Activated naive CD4-positive, alpha-beta T cell treated with anti-CD3 and anti-CD28 coated beads, Interleukin-2, amount 50 U/mL, for 16 hours (primary cell): ENCODE measurements around the gene PGA3.
"Not testable (repeated sequence)": the region's sequence is repeated elsewhere in the genome, so short reads cannot be mapped to it uniquely, and the experiment has no call there.

ENCODE experiments used
- DNase-seq: peaks from one replicate; pipeline ENCODE4 v3.0.0-alpha.2; 2020

Gene PGA3

DNA sequence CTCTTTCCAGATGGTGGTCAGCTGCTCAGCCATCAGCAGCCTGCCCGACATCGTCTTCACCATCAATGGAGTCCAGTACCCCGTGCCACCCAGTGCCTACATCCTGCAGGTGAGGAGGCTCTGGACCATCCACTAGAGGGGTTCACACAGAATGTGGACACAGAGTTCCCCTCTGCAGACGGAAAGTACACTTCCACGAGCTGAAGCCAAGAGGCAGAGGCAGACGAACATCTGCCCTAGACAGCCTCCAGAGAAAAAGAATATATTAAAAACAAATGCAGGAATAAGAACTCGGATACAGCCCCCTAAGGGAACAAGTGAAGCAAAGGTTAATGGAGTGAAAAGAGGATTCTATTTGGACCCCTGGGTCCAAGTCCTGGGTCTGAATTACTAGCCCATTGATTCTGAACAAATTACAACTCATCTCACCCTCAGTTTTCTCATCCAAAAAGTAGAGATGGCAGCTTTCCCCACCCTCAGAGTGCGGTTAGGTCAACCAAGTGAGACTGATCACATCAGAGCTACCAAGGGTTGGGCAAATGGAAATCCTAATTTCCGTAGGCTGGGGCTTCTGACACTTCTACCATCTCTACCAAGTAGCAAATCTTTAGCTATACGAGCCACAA lies 8.1 kb downstream of the PGA3 start:
- not testable (repeated sequence) for DNase-seq

DNA sequence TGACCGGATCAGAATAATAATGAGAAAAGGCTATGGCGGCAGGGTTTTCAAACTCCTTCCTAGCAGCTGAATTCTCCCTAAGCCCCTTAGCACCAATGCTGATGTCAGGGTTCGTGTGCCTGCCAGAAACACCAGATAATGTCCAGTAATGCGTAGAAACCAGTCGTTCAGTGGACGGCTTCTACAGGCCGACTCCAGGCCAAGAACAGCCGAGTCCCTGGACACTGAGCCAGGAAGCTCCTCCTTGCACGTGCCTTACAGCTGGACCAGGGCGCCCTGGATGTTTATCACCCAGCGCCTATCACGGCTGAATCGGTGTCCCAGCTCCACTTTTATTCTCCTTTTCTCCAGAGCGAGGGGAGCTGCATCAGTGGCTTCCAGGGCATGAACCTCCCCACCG lies 8.9 kb downstream of the PGA3 start:
- DNase-seq = not testable (repeated sequence)

DNA sequence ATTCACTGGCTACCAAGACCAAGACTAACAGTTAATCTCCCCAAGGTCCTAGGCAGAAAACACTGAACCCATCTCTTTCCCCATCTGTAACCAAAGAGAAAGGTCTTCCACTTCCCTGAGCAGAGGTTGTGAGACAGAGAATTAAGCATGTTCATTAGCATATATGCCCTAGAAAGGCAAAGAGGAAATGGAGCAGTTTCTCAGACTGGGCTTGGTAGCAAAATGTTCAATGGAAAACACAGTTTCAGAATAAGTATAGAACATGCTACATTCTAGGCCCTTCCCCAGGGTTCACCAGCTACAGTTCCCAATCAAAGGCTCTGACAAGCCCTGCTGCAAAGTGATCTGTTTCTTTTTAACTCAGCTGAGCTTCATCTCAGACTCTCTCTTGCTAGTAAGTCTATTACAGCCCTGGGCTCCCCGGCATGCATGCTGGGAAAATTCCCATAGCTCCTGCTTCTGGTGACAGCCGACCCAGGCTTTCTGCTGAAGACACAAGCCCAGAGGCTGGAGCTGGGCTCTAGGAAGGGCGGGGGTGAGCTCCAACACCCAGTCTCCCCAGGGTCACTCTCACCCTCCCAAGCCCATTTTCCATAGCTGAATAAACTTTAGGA lies 10.5 kb downstream of the PGA3 start:
- not testable (repeated sequence) for DNase-seq

DNA sequence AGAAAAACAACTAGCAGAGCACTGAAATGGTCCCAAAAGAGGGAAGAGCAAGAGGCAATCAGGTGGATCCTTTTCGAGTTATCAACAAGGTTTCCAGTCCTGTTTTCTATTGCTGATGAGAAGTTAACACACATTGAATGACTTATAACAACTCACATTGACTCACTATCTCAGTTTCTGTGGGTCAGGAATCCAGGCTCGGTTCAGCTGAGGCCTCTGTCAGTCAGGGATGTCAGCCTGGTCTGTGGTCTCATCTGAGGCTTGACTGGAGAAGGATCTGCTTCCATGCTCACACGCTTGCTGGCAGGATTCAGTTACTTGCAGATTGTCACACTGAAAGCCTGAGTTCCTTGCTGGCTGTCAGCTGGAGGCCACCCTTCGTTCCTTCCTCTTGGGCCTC lies 15.0 kb downstream of the PGA3 start:
- DNase-seq = not testable (repeated sequence)

DNA sequence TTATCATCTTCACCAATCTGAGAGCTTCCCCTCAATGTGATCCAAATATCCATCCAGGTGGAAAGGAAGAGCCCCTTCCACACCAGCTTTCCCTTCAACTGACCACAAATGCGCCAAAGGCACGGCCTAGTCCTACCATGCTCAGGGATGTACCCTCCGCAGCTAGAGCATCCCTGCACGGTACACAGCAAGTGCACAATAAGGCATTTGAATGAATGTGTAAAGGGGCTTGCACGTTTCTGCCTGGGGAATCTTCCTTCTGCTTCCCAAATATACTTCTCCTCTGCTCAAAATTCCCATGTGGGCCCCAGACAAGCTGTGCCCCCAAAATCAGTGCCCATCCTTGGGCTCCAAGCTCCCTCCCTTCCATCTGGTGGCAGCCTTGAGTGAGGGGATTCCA lies 15.7 kb downstream of the PGA3 start:
- DNase-seq = not testable (repeated sequence)

DNA sequence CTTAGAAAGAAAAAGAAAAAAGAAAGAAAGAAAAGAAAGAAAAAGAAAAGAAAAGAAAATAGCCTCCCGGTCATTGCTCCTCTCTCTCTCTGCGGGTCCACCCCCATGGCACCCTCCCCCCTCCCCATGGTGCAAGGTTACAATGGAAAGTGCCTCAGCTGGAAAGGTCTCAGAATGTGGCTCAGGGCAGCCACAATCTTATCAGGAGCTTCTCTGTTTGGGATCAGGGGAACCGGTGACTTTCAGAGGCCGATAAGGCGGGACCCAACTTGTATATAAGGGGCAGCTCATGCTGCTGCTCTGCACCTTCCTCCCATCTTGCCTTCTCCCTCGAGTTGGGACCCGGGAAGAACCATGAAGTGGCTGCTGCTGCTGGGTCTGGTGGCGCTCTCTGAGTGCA lies 18.7 kb downstream of the PGA3 start, which contains the start of gene PGA4:
Gene PGA4 (plus strand): TSS at position 301 of the 400 bp plus-strand sequence. CDS start 54 bp downstream, at position 355.
- not testable (repeated sequence) for DNase-seq

DNA sequence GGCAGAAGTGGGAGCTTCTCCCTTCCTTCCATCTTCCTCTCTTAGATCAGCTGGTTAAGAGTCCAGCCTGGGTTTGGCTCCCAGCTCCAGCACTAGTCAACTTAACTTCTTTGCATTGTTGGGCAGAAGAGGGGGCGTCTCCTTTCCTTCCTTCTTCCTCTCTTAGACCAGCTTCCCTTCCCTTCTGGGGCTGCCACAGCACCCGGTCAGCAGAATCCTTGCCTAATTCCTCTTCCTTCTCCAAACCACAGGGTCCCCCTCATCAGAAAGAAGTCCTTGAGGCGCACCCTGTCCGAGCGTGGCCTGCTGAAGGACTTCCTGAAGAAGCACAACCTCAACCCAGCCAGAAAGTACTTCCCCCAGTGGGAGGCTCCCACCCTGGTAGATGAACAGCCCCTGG lies 19.4 kb downstream of the PGA3 start:
- DNase-seq = not testable (repeated sequence)

DNA sequence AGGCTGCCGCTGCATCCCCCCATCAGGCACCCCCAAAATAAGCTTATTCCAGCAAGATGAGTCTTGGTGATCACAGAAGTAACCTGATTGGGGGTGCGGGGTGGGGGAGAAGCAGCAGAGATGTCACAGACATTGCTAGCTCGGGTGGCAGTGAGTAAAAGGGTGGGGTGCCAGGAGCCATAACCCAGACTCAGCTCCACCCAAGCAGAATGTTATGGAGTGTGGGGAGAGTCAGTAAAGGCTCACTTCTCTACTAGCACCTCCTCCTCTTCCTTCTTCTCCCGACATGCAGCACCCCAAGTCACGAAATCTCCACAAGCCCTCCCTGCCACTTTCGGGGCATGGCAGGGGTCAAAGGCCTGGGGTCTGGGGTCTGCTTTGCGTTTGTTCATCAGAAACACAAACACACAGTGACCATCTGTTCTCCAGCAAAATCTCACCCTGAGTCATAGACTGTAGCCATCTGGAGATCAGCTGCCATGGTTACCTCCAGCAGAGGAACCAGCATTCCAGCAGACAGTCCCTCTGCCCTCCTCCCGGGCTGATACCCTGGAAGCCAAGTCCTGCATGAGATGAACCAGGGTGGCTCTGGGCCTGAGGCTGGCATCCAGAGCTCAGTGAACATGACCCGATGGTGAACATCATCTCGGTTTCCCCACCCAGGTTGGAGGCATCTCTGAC lies 23.3 kb downstream of the PGA3 start:
- DNase-seq = not testable (repeated sequence)

DNA sequence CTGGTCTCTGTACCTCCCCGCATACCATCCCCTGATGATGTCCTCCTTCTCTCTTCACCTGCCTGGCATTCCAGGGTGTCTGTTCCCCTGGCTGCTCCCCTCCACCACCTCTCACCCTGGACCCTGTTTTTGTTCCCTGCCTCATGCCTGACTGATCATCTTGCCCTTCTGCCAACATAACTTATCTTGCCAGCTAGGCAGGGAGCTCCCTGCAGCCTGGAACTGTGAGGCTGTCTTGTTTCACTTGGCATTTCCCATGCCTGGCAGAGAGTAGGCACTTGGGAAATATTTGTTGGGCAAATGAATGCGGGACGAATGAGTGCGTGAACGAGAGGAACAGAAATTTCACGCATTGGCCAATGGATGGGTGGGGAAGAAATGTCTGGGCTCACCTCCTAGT lies 26.1 kb downstream of the PGA3 start:
- not testable (repeated sequence) for DNase-seq

DNA sequence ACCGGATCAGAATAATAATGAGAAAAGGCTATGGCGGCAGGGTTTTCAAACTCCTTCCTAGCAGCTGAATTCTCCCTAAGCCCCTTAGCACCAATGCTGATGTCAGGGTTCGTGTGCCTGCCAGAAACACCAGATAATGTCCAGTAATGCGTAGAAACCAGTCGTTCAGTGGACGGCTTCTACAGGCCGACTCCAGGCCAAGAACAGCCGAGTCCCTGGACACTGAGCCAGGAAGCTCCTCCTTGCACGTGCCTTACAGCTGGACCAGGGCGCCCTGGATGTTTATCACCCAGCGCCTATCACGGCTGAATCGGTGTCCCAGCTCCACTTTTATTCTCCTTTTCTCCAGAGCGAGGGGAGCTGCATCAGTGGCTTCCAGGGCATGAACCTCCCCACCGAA lies 27.7 kb downstream of the PGA3 start:
- DNase-seq = not testable (repeated sequence)

DNA sequence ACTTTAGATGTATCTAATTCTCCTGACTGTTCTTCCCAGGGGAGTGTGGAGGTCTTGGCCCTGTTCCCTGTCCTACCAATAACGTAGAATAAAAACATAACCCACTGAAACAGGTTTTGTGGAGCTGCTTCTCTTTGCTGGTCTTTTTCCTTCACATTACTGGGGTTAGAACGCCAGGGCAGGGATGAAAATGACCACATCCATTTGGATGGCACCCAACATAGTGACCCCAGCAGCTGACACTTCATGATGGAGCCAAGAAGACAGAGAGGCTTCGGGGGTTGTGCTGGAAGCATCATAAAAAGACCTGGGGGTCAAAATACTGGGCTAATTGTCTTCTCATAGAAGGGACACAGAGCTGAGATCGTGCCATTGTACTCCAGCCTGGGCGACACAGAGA lies 28.3 kb downstream of the PGA3 start:
- DNase-seq = not testable (repeated sequence)

DNA sequence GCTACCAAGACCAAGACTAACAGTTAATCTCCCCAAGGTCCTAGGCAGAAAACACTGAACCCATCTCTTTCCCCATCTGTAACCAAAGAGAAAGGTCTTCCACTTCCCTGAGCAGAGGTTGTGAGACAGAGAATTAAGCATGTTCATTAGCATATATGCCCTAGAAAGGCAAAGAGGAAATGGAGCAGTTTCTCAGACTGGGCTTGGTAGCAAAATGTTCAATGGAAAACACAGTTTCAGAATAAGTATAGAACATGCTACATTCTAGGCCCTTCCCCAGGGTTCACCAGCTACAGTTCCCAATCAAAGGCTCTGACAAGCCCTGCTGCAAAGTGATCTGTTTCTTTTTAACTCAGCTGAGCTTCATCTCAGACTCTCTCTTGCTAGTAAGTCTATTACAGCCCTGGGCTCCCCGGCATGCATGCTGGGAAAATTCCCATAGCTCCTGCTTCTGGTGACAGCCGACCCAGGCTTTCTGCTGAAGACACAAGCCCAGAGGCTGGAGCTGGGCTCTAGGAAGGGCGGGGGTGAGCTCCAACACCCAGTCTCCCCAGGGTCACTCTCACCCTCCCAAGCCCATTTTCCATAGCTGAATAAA lies 29.3 kb downstream of the PGA3 start:
- not testable (repeated sequence) for DNase-seq

DNA sequence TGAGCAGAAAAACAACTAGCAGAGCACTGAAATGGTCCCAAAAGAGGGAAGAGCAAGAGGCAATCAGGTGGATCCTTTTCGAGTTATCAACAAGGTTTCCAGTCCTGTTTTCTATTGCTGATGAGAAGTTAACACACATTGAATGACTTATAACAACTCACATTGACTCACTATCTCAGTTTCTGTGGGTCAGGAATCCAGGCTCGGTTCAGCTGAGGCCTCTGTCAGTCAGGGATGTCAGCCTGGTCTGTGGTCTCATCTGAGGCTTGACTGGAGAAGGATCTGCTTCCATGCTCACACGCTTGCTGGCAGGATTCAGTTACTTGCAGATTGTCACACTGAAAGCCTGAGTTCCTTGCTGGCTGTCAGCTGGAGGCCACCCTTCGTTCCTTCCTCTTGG lies 33.8 kb downstream of the PGA3 start:
- DNase-seq = not testable (repeated sequence)

DNA sequence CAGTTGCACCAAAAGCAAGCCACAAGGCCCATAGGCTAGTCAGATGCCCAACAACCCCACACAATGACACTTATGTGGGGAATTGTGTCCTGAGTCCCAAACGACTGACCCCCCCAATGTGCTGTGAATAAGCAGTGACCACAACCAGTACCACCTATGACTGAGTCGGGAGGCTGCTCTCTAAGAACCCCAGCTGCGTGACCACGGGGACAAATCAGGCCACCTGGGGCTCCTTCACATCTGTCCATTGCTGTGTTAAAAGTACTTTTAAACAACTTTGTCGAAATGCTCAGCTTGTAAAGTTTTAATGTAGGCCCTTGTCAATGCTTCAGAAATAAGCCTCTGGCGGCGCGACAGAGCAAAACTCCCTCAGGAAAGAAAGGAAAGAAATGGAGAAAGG lies 37.0 kb downstream of the PGA3 start:
- DNase-seq = not testable (repeated sequence)

DNA sequence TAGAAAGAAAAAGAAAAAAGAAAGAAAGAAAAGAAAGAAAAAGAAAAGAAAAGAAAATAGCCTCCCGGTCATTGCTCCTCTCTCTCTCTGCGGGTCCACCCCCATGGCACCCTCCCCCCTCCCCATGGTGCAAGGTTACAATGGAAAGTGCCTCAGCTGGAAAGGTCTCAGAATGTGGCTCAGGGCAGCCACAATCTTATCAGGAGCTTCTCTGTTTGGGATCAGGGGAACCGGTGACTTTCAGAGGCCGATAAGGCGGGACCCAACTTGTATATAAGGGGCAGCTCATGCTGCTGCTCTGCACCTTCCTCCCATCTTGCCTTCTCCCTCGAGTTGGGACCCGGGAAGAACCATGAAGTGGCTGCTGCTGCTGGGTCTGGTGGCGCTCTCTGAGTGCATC lies 37.6 kb downstream of the PGA3 start, which contains the start of gene PGA5:
Gene PGA5 (plus strand): TSS at position 301 of the 400 bp plus-strand sequence. CDS start 52 bp downstream, at position 353.
- DNase-seq = not testable (repeated sequence)

DNA sequence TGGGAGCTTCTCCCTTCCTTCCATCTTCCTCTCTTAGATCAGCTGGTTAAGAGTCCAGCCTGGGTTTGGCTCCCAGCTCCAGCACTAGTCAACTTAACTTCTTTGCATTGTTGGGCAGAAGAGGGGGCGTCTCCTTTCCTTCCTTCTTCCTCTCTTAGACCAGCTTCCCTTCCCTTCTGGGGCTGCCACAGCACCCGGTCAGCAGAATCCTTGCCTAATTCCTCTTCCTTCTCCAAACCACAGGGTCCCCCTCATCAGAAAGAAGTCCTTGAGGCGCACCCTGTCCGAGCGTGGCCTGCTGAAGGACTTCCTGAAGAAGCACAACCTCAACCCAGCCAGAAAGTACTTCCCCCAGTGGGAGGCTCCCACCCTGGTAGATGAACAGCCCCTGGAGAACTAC lies 38.2 kb downstream of the PGA3 start:
- DNase-seq = not testable (repeated sequence)

DNA sequence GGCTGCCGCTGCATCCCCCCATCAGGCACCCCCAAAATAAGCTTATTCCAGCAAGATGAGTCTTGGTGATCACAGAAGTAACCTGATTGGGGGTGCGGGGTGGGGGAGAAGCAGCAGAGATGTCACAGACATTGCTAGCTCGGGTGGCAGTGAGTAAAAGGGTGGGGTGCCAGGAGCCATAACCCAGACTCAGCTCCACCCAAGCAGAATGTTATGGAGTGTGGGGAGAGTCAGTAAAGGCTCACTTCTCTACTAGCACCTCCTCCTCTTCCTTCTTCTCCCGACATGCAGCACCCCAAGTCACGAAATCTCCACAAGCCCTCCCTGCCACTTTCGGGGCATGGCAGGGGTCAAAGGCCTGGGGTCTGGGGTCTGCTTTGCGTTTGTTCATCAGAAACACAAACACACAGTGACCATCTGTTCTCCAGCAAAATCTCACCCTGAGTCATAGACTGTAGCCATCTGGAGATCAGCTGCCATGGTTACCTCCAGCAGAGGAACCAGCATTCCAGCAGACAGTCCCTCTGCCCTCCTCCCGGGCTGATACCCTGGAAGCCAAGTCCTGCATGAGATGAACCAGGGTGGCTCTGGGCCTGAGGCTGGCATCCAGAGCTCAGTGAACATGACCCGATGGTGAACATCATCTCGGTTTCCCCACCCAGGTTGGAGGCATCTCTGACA lies 42.1 kb downstream of the PGA3 start:
- not testable (repeated sequence) for DNase-seq

DNA sequence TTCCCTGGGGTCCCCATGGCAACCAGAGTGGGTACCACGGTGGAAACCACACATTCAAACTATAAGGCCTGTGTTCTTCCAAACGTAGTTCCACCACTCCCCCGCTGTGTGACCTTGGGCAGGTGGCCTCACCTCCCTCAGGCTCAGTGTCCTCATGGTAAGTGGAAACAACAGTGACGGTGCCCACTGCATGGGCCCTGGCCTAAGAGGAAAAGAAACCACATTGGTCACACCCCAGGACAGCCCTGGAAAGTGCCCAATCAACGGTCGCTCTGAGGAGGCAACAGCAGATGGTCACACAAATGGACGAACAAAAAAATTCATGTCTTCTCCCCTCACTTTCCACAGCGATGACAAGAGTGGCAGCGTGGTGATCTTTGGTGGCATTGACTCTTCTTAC lies 44.8 kb downstream of the PGA3 start:
- not testable (repeated sequence) for DNase-seq

DNA sequence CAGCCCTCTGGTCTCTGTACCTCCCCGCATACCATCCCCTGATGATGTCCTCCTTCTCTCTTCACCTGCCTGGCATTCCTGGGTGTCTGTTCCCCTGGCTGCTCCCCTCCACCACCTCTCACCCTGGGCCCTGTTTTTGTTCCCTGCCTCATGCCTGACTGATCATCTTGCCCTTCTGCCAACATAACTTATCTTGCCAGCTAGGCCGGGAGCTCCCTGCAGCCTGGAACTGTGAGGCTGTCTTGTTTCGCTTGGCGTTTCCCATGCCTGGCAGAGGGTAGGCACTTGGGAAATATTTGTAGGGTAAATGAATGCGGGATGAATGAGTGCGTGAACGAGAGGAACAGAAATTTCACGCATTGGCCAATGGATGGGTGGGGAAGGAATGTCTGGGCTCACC lies 45.9 kb downstream of the PGA3 start:
- not testable (repeated sequence) for DNase-seq

DNA sequence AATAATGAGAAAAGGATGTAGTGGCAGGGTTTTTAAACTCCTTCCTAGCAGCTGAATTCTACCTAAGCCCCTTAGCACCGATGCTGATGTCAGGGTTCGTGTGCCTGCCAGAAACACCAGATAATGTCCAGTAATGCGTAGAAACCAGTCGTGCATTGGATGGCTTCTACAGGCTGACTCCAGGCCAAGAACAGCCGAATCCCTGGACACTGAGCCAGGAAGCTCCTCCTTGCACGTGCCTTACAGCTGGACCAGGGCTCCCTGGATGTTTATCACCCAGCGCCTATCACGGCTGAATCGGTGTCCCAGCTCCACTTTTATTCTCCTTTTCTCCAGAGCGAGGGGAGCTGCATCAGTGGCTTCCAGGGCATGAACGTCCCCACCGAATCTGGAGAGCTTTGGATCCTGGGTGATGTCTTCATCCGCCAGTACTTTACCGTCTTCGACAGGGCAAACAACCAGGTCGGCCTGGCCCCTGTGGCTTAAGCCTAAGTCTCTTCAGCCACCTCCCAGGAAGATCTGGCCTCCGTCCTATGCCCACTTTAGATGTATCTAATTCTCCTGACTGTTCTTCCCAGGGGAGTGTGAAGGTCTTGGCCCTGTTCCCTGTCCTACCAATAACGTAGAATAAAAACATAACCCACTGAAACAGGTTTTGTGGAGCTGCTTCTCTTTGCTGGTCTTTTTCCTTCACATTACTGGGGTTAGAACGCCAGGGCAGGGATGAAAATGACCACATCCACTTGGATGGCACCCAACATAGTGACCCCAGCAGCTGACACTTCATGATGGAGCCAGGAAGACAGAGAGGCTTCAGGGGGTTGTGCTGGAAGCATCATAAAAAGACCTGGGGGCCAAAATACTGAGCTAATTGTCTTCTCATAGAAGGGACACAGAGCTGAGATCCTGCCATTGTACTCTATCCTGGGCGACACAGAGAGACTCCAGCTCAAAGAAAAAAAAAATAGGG lies 47.8 kb downstream of the PGA3 start:
- not testable (repeated sequence) for DNase-seq

DNA sequence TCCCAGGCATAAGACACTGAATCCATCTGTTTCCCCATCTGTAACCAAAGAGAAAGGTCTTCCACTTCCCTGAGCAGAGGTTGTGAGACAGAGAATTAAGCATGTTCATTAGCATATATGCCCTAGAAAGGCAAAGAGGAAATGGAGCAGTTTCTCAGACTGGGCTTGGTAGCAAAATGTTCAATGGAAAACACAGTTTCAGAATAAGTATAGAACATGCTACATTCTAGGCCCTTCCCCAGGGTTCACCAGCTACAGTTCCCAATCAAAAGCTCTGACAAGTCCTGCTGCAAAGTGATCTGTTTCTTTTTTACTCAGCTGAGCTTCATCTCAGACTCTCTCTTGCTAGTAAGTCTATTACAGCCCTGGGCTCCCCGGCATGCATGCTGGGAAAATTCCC lies 49.0 kb downstream of the PGA3 start:
- not testable (repeated sequence) for DNase-seq
